GM23338 (cell line): Measurements from ENCODE around the gene TMEM120B. TPM values are rescaled to one million over a fixed set of nuclear protein-coding genes. Genes with fewer than 3 reads are reported as not detected.

Experiments
- ATAC-seq: fragments of 200-7000 bp; cut with Tn5 transposase; 3 replicates; pipeline ENCODE4 v1.9.1; 2020
- DNase-seq: peaks from one replicate; pipeline ENCODE4 v3.0.0-alpha.2; 2015; ENCODE audit warnings: low spot score
- H2AFZ ChIP-seq: fragments of 200-600 bp; sonication (generic); 2 replicates; pipeline ENCODE4 v1.8.0; 2016; ENCODE audit warnings: antibody characterized with exemption, mild to moderate bottlenecking, moderate library complexity
- H3F3A ChIP-seq: fragments of 200-600 bp; sonication (generic); replicated peaks from 2 replicates; pipeline ENCODE4 v1.8.0; 2017; ENCODE audit warnings: antibody characterized with exemption, mixed run types, low read depth
- H3K27ac ChIP-seq: fragments of 200-600 bp; sonication (generic); 2 replicates; pipeline ENCODE4 v1.6.1; 2016; ENCODE audit warnings: low read depth
- H3K27me3 ChIP-seq: fragments of 200-600 bp; sonication (generic); 2 replicates; pipeline ENCODE4 v1.8.0; 2016; ENCODE audit warnings: mild to moderate bottlenecking, mixed run types, moderate library complexity; ENCODE audit not compliant: insufficient read depth
- H3K36me3 ChIP-seq: fragments of 200-600 bp; sonication (generic); 2 replicates; pipeline ENCODE4 v1.8.0; 2016; ENCODE audit warnings: mild to moderate bottlenecking; ENCODE audit not compliant: insufficient read depth
- H3K4me1 ChIP-seq: fragments of 200-600 bp; sonication (generic); 2 replicates; pipeline ENCODE4 v1.8.0; 2016; ENCODE audit warnings: mild to moderate bottlenecking, moderate library complexity; ENCODE audit not compliant: insufficient read depth
- H3K4me2 ChIP-seq: fragments of 200-600 bp; sonication (generic); 2 replicates; pipeline ENCODE4 v1.7.1; 2017; ENCODE audit warnings: mixed run types
- H3K4me3 ChIP-seq: fragments of 200-600 bp; sonication (generic); 2 replicates; pipeline ENCODE4 v1.6.1; 2016; ENCODE audit warnings: mixed run types
- H3K79me2 ChIP-seq: fragments of 200-600 bp; sonication (generic); replicated peaks from 2 replicates; pipeline ENCODE4 v1.8.0; 2017; ENCODE audit warnings: mild to moderate bottlenecking; ENCODE audit not compliant: insufficient read depth
- H3K9me2 ChIP-seq: fragments of 200-600 bp; sonication (generic); 2 replicates; pipeline ENCODE4 v1.8.0; 2017; ENCODE audit not compliant: insufficient read depth
- H4K20me1 ChIP-seq: fragments of 200-600 bp; sonication (generic); replicated peaks from 2 replicates; pipeline ENCODE4 v1.8.0; 2017; ENCODE audit warnings: mild to moderate bottlenecking; ENCODE audit not compliant: insufficient read depth
- H3K27ac Mint-ChIP-seq: 2 replicates; pipeline ENCODE4 v1.8.0; 2020; ENCODE audit warnings: inconsistent platforms, mild to moderate bottlenecking, moderate library complexity, mixed read lengths
- H3K27me3 Mint-ChIP-seq: 3 replicates; pipeline ENCODE4 v1.8.0; 2022; ENCODE audit warnings: low read depth, mild to moderate bottlenecking, moderate library complexity, mixed read lengths, inconsistent platforms; ENCODE audit not compliant: insufficient read depth, poor library complexity
- H3K36me3 Mint-ChIP-seq: 3 replicates; pipeline ENCODE4 v1.8.0; 2021; ENCODE audit warnings: low read depth, mild to moderate bottlenecking, inconsistent platforms, moderate library complexity, mixed read lengths
- H3K4me1 Mint-ChIP-seq: 3 replicates; pipeline ENCODE4 v1.8.0; 2020; ENCODE audit warnings: mild to moderate bottlenecking, inconsistent platforms, mixed read lengths
- H3K4me3 Mint-ChIP-seq: 3 replicates; pipeline ENCODE4 v1.8.0; 2021; ENCODE audit warnings: moderate library complexity, mild to moderate bottlenecking, inconsistent platforms, mixed read lengths
- H3K9me3 Mint-ChIP-seq: 3 replicates; pipeline ENCODE4 v1.8.0; 2020; ENCODE audit warnings: moderate library complexity, mild to moderate bottlenecking, inconsistent platforms, mixed read lengths
- CTCF ChIP-seq, 2 experiments: fragments of 200-600 bp in 1 of 2; sonication (generic) in 1 of 2; conservative IDR thresholded peaks; 2 replicates each; pipeline versions ENCODE4 v1.5.1 to v1.6.1; 2016 to 2017; ENCODE audit warnings: antibody characterized with exemption in 2 of 2, low read depth in 2 of 2, mild to moderate bottlenecking in 2 of 2, moderate library complexity in 1 of 2
- ETS1 ChIP-seq: IDR thresholded peaks from 2 replicates; pipeline ENCODE4 v1.6.1; 2016; ENCODE audit warnings: antibody characterized with exemption
- EZH2 ChIP-seq: fragments of 200-600 bp; sonication (generic); IDR thresholded peaks from one replicate; pipeline ENCODE4 v1.8.0; 2017; ENCODE audit warnings: antibody characterized with exemption, mild to moderate bottlenecking, low read depth; ENCODE audit not compliant: unreplicated experiment
- JUNB ChIP-seq: IDR thresholded peaks from one replicate; pipeline ENCODE4 v1.6.1; 2016; ENCODE audit warnings: antibody characterized with exemption; ENCODE audit not compliant: unreplicated experiment
- NANOG ChIP-seq: IDR thresholded peaks from 2 replicates; pipeline ENCODE4 v1.6.1; 2016; ENCODE audit warnings: antibody characterized with exemption, borderline replicate concordance
- POLR2AphosphoS5 ChIP-seq: IDR thresholded peaks from 2 replicates; pipeline ENCODE4 v1.6.1; 2016; ENCODE audit warnings: antibody characterized with exemption, low read depth
- REST ChIP-seq: IDR thresholded peaks from one replicate; pipeline ENCODE4 v1.6.1; 2018; ENCODE audit warnings: antibody characterized with exemption; ENCODE audit not compliant: unreplicated experiment
- ZNF114 ChIP-seq: fragments of 250-450 bp; sonication (Bioruptor Pico); IDR thresholded peaks from 2 replicates; pipeline ENCODE4 v1.5.0; 2020; ENCODE audit warnings: mild to moderate bottlenecking, moderate library complexity
- ZNF331 ChIP-seq: fragments of 250-450 bp; sonication (Bioruptor Pico); IDR thresholded peaks from 2 replicates; pipeline ENCODE4 v1.5.0; 2020; ENCODE audit warnings: low read depth, mild to moderate bottlenecking, moderate library complexity
- polyA plus RNA-seq: library from polyadenylated mRNA; unstranded; fragments of >200 nt; fragmentation: Nextera tagmentation; extraction: Ambion mirVana; gene quantifications from 2 replicates; pipeline ENCODE4 v1.2.1, GENCODE V29; 2016
- total RNA-seq: library from RNA; depleted of rRNA; stranded (reverse); fragments of >200 nt; shearing (Covaris generic); gene quantifications from 2 replicates; pipeline ENCODE4 v1.2.3, GENCODE V29; 2014

The TMEM120B gene
- total and polyA plus RNA-seq, 2 experiments from 2014 or later = 15.0 to 36.0 TPM

- TF ChIP-seq EZH2 (no peak), ZNF331 (CRISPR knock-in tag) (no peak), NANOG (no peak)
These were observed 110.0 kb downstream of the TMEM120B start (continued) for GRCh38 chr12:121822393-121823100.

- Histone ChIP-seq H3K4me3 (no peak overlapping the region), H3K4me1 (no peaks in the 10 kb centered on the region), H3K4me2 (no peak overlapping the region), H4K20me1 (no peaks in the 10 kb centered on the region; the same call in 1 of the 2 replicates), H3K9me2 (no peaks in the 10 kb centered on the region), H3K79me2 (no peaks in the 10 kb centered on the region), H3K27ac (no peak overlapping the region), H2AFZ (no peak overlapping the region), H3K36me3 (no peaks in the 10 kb centered on the region; the same call in 1 of the 2 replicates), H3F3A (0 out of 2 replicates have a peak, but pooled peaks cover 3% of the 10 kb centered on the region), H3K27me3 (no peaks in the 10 kb centered on the region)
- Mint-ChIP-seq H3K4me3 (no peak overlapping the region), H3K27ac (no peak overlapping the region), H3K36me3 (peaks cover 44% of the 10 kb centered on the region), H3K27me3 (no peaks in the 10 kb centered on the region), H3K9me3 (no peaks in the 10 kb centered on the region), H3K4me1 (no peaks in the 10 kb centered on the region; the same call in 2 of the 3 replicates)
- DNase-seq = peak; percentile 40
- ATAC-seq = peak; percentile 73
- TF ChIP-seq ETS1 = no peak
- peak in 1 of 2 experiments; percentile 65; a peak in 2 of 4 replicates for TF ChIP-seq CTCF (conservative IDR thresholded peaks at IDR 0.05; ENCODE audit: low read depth in 2 of 2)
- no peak for TF ChIP-seq EZH2
- no peak for TF ChIP-seq JUNB
- TF ChIP-seq ZNF331 (CRISPR knock-in tag) = no peak
These were observed 110.7 kb downstream of the TMEM120B start for GRCh38 chr12:121823101-121823726.

- Histone ChIP-seq H3K4me2 (no peak overlapping the region), H3K36me3 (no peaks in the 10 kb centered on the region; the same call in 1 of the 2 replicates)
- H3K4me3 Mint-ChIP-seq = no peak overlapping the region
- no peak for TF ChIP-seq ZNF331 (CRISPR knock-in tag)
- no peak for TF ChIP-seq ZNF114 (CRISPR knock-in tag)
- no peak for TF ChIP-seq POLR2AphosphoS5
- no peak for TF ChIP-seq CTCF (conservative IDR thresholded peaks at IDR 0.05; ENCODE audit: low read depth in 2 of 2)
- TF ChIP-seq REST = no peak
These were observed 111.2 kb downstream of the TMEM120B start for GRCh38 chr12:121823727-121824115.

More at GRCh38 chr12:121823727-121824115, 111.2 kb downstream of the TMEM120B start:
- Mint-ChIP-seq H3K9me3 (no peaks in the 10 kb centered on the region), H3K27ac (no peak overlapping the region), H3K4me1 (no peaks in the 10 kb centered on the region; the same call in 2 of the 3 replicates), H3K27me3 (no peaks in the 10 kb centered on the region), H3K36me3 (peaks cover 48% of the 10 kb centered on the region)
- no peaks in the 10 kb centered on the region for H3K4me1 ChIP-seq
- no peak overlapping the region for H2AFZ ChIP-seq
- ATAC-seq (no peak), DNase-seq (no peak)
- no peaks in the 10 kb centered on the region for H3K27me3 ChIP-seq
- 0 out of 2 replicates have a peak, but pooled peaks cover 3% of the 10 kb centered on the region for H3F3A ChIP-seq
- H3K27ac ChIP-seq = no peak overlapping the region
- no peak overlapping the region for H3K4me3 ChIP-seq
- no peaks in the 10 kb centered on the region; the same call in 1 of the 2 replicates for H4K20me1 ChIP-seq
- no peaks in the 10 kb centered on the region for H3K9me2 ChIP-seq
- H3K79me2 ChIP-seq = no peaks in the 10 kb centered on the region
